GM19239 (cell line): ENCODE measurements around the gene PRSS21.
A peak's percentile ranks its signal among the peaks of the same experiment; 100 is the strongest.

Experiments used
- DNase-seq: peaks from one replicate; pipeline ENCODE4 v3.0.0; 2011; ENCODE audit warnings: low spot score; ENCODE audit not compliant: insufficient read length
- FAIRE-seq: peaks from 2 replicates; lab custom pipeline; 2011; peaks lifted over from hg19 to GRCh38; lab: Jason Lieb, UNC

PRSS21 gene

GRCh38 chr16:2857451-2858244, 40.6 kb downstream of the PRSS21 start, which contains the start of gene PRSS22:
PRSS22 (minus strand) TSS chr16:2858170; CDS start chr16:2858104, 66 bp downstream.
- FAIRE-seq, result no peak
- no peak for DNase-seq

- FAIRE-seq, result no peak
- DNase-seq, result no peak
Measured at GRCh38 chr16:2858245-2859025, 41.4 kb downstream of the PRSS21 start.

GRCh38 chr16:2859686-2860265, 42.7 kb downstream of the PRSS21 start:
- no peak for FAIRE-seq

GRCh38 chr16:2860826-2861567, 44.0 kb downstream of the PRSS21 start:
- no peak for FAIRE-seq
- no peak for DNase-seq

More at GRCh38 chr16:2859686-2860265, 42.7 kb downstream of the PRSS21 start:
- DNase-seq, result no peak

- no peak for FAIRE-seq
- DNase-seq, result no peak
Measured at GRCh38 chr16:2865651-2866050, 48.6 kb downstream of the PRSS21 start.

GRCh38 chr16:2866431-2866830, 49.4 kb downstream of the PRSS21 start:
- no peak for FAIRE-seq
- no peak for DNase-seq

- no peak for FAIRE-seq
Measured at GRCh38 chr16:2867661-2867986, 50.6 kb downstream of the PRSS21 start.

GRCh38 chr16:2867987-2868789, 51.2 kb downstream of the PRSS21 start:
- FAIRE-seq, result peak; percentile 97
- peak; percentile 98 for DNase-seq

More at GRCh38 chr16:2867661-2867986, 50.6 kb downstream of the PRSS21 start:
- DNase-seq, result no peak
